ENCODE results near the gene GRK5.

Gene GRK5

DNA sequence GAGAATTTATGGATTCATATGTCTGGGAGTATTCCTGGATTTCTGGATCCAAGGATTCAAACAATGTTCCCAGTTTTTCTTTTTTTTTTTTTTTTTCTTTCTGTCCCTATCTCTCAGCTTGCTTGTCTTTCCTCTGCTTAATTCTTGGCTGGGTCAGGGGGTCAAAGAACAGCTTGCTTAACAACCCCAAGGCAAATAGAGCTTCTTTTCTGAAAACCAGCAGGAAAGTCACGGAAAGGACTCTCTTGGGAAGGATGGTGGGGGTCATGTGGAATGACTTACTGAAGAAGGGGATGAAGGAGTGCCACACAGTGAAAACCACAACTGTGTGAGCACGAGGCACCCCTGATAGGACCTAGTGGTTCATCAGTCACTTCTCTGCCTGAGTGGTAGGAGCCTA is 36.1 kb downstream of the GRK5 start:
- TF ChIP-seq ZNF274 (IDR thresholded peaks at IDR 0.05; ENCODE audit: low read depth, low read length) = no peak
- no peak overlapping the region for H3K4me3 ChIP-seq (ENCODE audit: low read length)

DNA sequence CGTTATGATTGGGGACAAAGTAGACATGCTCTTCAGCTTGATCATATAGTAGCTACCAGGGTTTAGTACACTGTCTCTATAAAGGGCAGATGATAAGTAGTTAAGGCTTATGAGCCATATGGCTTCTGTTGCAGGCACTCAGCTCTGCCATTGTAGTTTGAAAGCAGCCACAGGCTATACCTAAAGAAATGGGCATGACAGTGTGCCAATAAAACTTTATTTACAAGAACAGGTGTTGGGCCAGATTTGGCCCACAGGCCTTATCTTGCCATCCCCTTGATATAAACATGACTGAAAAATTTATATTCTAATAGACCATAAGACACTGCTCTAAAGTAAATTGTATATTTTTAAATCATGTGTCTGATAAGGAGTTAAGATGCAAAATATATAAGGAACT is 36.6 kb downstream of the GRK5 start:
- no peak overlapping the region for H3K4me3 ChIP-seq (ENCODE audit: low read length)
- no peak for TF ChIP-seq ZNF274 (IDR thresholded peaks at IDR 0.05; ENCODE audit: low read depth, low read length)

DNA sequence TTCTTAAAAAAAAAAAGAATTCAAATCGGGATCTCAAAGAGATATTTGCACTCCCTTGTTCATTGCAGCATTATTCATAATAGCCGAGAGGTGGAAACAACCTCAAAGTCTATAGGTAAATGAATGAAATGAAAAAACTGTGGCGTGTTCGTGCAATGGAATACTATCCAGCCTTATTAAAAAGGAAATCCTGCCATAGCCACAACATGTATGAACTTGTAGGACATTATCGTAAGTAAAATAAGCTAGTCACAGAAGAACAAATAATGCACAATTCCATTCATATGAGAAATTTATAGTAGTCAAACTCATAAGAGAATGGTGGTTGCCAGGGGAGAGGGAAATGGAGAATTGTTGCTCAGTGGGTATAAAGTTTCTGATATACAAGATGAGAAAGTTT is 37.9 kb downstream of the GRK5 start:
- TF ChIP-seq ZNF274 (IDR thresholded peaks at IDR 0.05; ENCODE audit: low read depth, low read length) = no peak
- no peak overlapping the region for H3K4me3 ChIP-seq (ENCODE audit: low read length)

DNA sequence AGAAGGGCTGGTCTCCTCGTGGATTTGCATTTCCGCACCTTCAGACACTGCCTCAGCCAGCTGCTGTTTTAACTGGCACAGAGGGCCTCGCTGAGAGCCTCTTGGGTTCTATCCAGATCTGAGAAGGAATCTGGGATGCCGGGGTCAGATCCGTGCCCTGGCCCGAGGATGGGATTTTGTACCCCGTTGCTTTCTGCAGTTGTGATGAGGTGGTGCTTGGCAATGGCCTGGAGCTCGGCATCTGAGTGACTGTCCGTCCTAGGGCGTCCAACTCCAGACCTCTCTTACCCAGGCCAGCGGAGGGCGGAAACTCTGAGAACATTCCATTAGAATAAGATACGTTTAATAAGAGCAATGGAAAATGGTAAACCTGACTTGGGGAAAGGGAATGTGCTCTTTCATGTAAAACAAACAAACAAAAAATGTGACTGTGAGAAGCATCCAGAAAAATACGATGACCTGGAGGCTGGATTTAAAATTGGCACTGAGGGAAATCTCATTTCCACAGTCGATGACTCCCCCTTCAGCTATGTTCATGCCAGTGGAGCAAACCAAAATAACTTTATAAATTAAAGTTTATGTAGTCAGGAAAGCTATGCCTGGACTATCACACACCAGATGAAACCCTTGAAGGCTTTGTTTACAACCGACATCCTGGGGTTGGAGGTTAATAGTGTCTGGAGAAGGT is 39.6 kb downstream of the GRK5 start:
- no peak overlapping the region for H3K4me3 ChIP-seq (ENCODE audit: low read length)
- TF ChIP-seq ZNF274 (IDR thresholded peaks at IDR 0.05; ENCODE audit: low read depth, low read length) = no peak

DNA sequence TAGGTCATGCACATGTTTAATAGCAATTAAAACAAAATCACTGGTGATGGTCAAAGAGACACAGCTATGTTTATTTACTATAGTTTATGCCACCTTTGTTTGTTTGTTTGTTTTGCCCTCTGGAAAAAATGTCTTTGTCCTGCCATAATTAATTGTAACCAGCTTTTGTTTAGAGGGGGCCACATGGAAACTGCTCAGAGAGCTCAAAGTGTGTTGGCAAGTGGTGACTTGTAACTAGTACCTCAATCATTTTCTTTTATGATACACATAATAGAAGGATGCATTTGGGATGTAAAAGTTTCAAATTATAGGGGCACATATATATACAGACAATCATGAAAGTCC is 40.2 kb downstream of the GRK5 start:
- no peak for TF ChIP-seq ZNF274 (IDR thresholded peaks at IDR 0.05; ENCODE audit: low read depth, low read length)
- H3K4me3 ChIP-seq (ENCODE audit: low read length) = no peak overlapping the region

DNA sequence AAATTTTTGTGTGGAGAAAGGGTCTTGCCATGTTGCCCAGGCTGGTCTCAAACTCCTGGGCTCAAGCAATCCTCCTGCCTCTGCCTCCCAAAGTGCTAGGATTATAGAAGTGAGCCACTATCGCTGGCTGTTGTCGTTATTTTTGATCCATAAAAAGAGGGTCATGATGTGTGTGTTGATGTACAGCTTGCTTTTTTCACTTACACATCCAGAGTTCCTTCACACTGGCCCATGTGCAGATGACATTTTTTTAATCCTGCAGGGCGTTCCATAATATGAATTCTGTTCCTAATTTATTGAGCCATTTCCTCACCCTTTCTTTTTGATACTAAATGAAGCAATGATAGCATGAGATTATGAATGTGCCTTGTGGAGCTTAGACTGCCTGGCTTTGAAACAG is 40.8 kb downstream of the GRK5 start:
- no peak for TF ChIP-seq ZNF274 (IDR thresholded peaks at IDR 0.05; ENCODE audit: low read depth, low read length)
- no peak overlapping the region for H3K4me3 ChIP-seq (ENCODE audit: low read length)

DNA sequence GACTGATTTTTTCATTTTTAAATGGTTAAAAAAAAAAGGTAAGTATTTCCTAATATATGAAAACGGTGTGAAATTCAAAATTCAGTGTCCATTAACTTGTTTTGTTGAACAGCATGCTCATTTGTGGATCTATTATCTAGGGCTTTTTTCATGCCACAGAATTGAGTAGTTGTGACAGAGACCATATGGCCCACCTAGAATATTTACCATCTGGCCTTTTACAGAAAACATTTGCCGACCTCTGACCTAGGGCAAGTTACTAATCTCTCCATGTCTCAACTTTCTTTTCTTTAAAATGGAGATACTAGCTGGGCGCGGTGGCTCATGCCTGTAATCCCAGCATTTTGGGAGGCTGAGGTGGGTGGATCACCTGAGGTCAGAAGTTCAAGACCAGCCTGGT is 41.3 kb downstream of the GRK5 start:
- no peak overlapping the region for H3K4me3 ChIP-seq (ENCODE audit: low read length)
- no peak for TF ChIP-seq ZNF274 (IDR thresholded peaks at IDR 0.05; ENCODE audit: low read depth, low read length)

DNA sequence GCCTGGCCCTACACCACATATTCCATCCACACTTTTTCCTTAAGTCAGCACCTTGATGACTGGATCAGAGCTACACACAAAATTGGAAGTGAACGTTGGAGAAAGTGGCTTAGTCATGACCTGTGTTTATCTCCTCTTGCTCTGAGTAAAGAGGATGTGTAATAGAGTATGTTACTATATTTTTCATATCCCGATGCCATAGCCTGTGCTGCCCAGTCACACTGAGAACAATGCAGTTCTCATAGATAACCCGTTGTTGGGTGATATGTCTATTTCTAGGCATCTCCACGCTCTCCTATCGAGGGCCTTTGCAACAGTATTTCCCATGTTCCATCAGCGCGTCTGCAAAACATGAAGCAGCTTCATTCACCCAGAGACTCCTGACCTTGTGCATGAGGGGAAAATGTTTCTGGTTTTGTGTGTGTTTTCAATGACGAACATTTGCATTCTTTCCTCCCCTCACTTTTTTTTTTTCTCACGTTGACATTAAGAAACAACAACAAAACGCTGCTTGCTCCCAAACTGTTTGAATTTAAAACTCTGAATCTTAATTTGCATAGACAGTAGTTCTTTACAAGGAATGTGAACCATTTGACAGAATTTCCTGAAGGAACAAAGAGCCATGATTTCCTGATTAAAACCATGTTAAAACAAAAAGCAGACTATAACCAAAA is 43.4 kb downstream of the GRK5 start:
- TF ChIP-seq ZNF274 (IDR thresholded peaks at IDR 0.05; ENCODE audit: low read depth, low read length) = no peak
- no peak overlapping the region for H3K4me3 ChIP-seq (ENCODE audit: low read length)

DNA sequence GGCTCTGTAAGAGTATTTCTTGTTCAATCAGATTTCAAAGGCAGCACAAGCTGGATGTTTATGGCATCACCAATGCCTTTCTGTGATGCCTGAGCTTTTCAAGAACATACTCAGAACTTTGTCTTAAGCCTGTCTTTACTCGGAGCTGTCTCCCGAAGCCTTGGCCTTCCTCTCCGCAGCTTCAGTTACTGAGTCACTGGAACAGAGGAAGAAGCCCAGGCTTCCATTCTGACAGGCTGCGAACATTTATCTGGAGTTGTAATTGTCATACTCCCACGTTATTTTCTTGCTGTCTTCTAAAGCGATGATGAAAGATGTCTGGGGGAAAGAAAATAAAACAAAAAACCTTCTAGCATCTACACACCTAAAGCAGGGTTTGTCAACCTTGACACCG is 43.9 kb downstream of the GRK5 start:
- TF ChIP-seq ZNF274 (IDR thresholded peaks at IDR 0.05; ENCODE audit: low read depth, low read length) = no peak

DNA sequence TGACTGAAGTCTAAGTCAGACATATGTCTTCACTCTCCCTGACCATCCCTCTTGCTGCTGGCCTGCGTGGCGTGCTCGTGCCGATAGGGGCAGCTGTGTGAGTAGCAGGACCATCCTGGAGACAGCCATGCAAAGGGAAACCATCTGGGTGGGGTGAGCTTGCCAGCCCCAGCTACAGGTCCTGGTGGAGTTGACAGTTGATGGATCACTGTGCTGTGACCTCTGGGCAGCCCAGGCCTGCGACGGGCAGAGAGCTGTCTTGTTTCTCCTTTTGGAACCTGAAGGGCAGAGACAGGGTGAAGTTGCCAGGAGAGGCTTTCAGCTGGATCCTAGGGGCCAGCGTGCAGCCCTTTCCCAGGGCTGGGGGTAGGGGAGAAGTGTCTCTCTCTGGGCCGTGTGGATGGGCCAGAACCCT is 44.7 kb downstream of the GRK5 start:
- no peak for TF ChIP-seq ZNF274 (IDR thresholded peaks at IDR 0.05; ENCODE audit: low read depth, low read length)
- no peak overlapping the region for H3K4me3 ChIP-seq (ENCODE audit: low read length)

More for the DNA sequence above, 43.9 kb downstream of the GRK5 start:
- H3K4me3 ChIP-seq (ENCODE audit: low read length) = no peak overlapping the region

DNA sequence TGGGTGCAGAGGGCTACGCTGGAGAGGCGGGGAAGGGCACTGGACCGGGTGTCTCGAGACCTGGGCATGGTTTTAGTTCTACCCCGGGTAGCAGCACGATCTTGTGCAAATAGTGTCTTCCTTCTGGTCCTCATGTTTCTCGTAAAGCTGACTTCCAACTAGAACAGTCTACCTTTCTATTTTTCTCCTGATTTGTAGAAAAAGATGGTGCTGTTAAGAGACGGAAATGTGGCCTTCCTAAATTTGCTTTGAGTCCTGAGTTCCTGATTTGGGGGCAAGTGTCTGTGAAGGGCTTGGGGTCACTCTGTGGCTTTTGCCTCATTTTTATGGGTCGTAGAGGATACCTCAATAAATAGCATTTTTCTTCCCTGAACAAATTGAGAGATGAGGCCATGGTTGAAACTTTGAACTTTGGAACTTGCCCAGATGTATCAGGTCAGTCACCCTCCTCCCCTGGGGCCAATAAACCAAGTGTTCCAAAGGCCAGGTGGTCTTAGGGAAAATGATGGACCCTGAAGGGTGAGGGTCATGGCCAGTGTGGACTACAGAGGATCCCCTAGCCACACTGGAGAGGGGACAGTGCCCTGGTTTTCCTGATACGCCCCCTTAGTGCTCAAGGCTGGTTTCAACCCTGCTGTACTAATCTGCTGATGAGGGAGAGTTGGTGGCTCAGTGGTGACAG is 45.2 kb downstream of the GRK5 start:
- TF ChIP-seq ZNF274 (IDR thresholded peaks at IDR 0.05; ENCODE audit: low read depth, low read length) = no peak

DNA sequence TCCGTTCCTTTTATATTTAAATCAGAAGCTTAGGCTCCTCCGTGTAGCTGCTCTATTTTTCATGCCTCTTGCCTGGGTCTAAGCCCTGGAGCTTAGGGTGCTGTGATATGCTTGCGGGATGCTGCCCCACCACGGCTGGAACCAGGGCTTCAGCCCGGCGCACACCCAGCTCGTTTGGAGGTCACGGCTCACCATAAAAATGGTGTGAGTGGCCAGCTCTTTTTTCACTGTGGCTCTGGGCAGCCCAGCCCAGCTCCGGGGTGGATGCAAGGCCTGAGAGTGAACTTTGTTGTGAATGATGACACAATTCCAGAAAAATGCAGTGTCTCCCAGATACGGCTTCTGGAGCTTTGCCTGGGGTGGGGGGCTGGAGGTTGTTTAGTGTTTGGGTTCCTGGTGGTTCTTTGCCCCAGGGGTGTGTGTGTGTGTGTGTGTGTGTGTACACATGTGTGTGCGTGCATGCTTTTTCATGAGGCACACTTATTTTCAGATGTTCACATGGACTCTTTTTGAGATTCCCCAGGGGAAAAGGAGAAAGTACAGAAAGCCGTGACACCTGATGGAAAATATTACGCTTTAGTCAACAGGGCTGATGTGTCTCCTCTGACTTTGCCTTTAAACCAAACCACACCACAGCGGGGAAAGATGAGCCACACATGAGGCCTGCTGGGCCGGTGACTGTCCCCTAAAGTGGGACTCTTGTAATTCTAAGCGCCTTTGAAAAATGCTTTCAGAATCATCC is 46.2 kb downstream of the GRK5 start:
- H3K4me3 ChIP-seq (ENCODE audit: low read length) = no peak overlapping the region
- TF ChIP-seq ZNF274 (IDR thresholded peaks at IDR 0.05; ENCODE audit: low read depth, low read length) = no peak

More for the DNA sequence above, 45.2 kb downstream of the GRK5 start:
- H3K4me3 ChIP-seq (ENCODE audit: low read length) = no peak overlapping the region

DNA sequence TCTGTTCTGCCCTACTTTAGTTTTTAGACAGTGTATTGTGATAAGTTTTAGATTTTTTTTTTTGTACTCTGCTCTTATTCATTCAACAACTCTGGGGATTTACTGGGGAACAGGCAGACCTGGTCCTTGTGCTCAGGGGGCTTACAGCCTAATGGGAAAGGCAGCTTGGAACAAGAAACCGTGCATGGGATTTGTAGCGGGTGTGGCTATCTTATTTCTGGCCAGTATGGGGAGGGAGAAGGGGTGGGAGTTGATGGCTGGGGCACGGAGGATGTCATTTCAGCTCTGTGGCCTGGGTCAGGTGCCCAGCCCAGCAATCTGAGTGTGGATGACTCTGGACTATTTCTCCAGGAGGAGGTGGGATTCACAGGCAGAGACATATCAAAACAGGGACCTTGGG is 47.0 kb downstream of the GRK5 start:
- TF ChIP-seq ZNF274 (IDR thresholded peaks at IDR 0.05; ENCODE audit: low read depth, low read length) = no peak
- H3K4me3 ChIP-seq (ENCODE audit: low read length) = no peak overlapping the region

DNA sequence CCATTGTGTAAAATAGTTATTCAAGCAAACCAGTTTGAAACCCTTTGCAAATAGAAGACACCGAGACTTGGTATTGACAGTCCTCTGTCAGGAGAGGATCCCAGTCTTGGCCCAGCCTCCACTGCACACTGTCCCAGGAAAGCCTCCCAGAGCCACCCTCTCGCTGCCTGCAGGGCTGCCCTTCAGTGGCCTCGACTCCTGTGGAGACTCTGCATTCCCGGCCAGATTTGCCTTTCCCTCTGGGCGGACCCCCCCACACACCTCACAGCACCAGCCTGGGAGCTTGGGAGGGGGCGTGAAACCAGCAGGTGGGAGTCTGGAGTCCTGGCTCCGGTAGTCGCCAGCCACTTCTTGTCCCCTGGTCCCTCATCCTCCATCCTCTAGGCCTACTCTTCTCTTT is 48.7 kb downstream of the GRK5 start:
- TF ChIP-seq ZNF274 (IDR thresholded peaks at IDR 0.05; ENCODE audit: low read depth, low read length) = no peak
- no peak overlapping the region for H3K4me3 ChIP-seq (ENCODE audit: low read length)

All from GM08714 (cell line).